OCI-LY7 (cell line): ENCODE results near the gene NEMF. TPM values are rescaled to one million over a fixed set of nuclear protein-coding genes. Genes with fewer than 3 reads are reported as not detected.
"Not testable (repeated sequence)": the region's sequence is repeated elsewhere in the genome, so short reads cannot be mapped to it uniquely, and the experiment has no call there.

Source experiments
- BruUV-seq: library from RNA; stranded (reverse); fragments of 400-500 nt; replicated peaks from 2 replicates; lab custom pipeline; 2021; lab: Mats Ljungman, UMichigan
- CTCF ChIA-PET: fragments of 300-600 bp; sonication (Branson Sonifier 250); formaldehyde crosslinking; loops from one replicate; lab custom pipeline; 2022; ENCODE audit warnings: antibody characterized with exemption; ENCODE audit not compliant: unreplicated experiment; lab: Charles Lee
- POLR2A ChIA-PET: fragments of 300-600 bp; sonication (Branson Sonifier 250); formaldehyde crosslinking; loops from one replicate; lab custom pipeline; 2022; ENCODE audit warnings: antibody characterized with exemption; lab: Charles Lee
- DNase-seq: peaks from one replicate; pipeline ENCODE4 v3.0.0-alpha.2; 2015; ENCODE audit warnings: low spot score
- H2AFZ ChIP-seq: fragments of 200-600 bp; sonication (generic), shearing (Covaris generic); 2 replicates; pipeline ENCODE4 v1.6.1; 2014; ENCODE audit warnings: mild to moderate bottlenecking, antibody characterized with exemption, low read length, moderate library complexity
- H3K27ac ChIP-seq: fragments of 200-600 bp; sonication (generic); 2 replicates; pipeline ENCODE4 v1.5.1; 2014; ENCODE audit warnings: mixed run types, low read depth, mild to moderate bottlenecking, moderate library complexity, low read length, inconsistent platforms; ENCODE audit not compliant: poor library complexity, severe bottlenecking
- H3K36me3 ChIP-seq: fragments of 200-600 bp; sonication (generic); 2 replicates; pipeline ENCODE4 v1.6.1; 2014; ENCODE audit warnings: mild to moderate bottlenecking, antibody characterized with exemption, low read length, moderate library complexity, mixed read lengths; ENCODE audit not compliant: insufficient read depth
- H3K4me1 ChIP-seq: fragments of 200-600 bp; sonication (generic); 2 replicates; pipeline ENCODE4 v1.5.1; 2014; ENCODE audit warnings: mild to moderate bottlenecking, low read length; ENCODE audit not compliant: insufficient read depth, poor library complexity, severe bottlenecking
- H3K4me2 ChIP-seq: fragments of 200-600 bp; sonication (generic); 2 replicates; pipeline ENCODE4 v1.6.1; 2014; ENCODE audit warnings: mild to moderate bottlenecking, low read length
- H3K4me3 ChIP-seq: fragments of 200-600 bp; sonication (generic); 2 replicates; pipeline ENCODE4 v1.5.1; 2014; ENCODE audit warnings: mild to moderate bottlenecking, low read depth, low read length; ENCODE audit not compliant: poor library complexity, severe bottlenecking
- H3K79me2 ChIP-seq: fragments of 200-600 bp; sonication (generic); 2 replicates; pipeline ENCODE4 v1.6.1; 2016; ENCODE audit warnings: low read depth, mild to moderate bottlenecking, low read length, moderate library complexity, mixed read lengths; ENCODE audit not compliant: insufficient read depth
- H3K9me2 ChIP-seq: fragments of 200-600 bp; sonication (generic); 2 replicates; pipeline ENCODE4 v1.6.1; 2016; ENCODE audit warnings: mild to moderate bottlenecking, low read length, mixed read lengths; ENCODE audit not compliant: insufficient read depth
- H3K9me3 ChIP-seq: fragments of 200-600 bp; sonication (generic); 2 replicates; pipeline ENCODE4 v1.6.1; 2014; ENCODE audit warnings: mild to moderate bottlenecking, mixed run types, low read length, mixed read lengths
- H4K20me1 ChIP-seq: fragments of 200-600 bp; sonication (generic); 2 replicates; pipeline ENCODE4 v1.6.1; 2014; ENCODE audit warnings: mild to moderate bottlenecking, antibody characterized with exemption, low read length, moderate library complexity, mixed read lengths; ENCODE audit not compliant: insufficient read depth
- EZH2phosphoT487 ChIP-seq: fragments of 200-600 bp; sonication (generic); IDR thresholded peaks from 2 replicates; pipeline ENCODE4 v1.6.1; 2018; ENCODE audit warnings: low read depth, borderline replicate concordance, mild to moderate bottlenecking, mixed run types, antibody characterized with exemption, low read length, moderate library complexity, mixed read lengths
- intact Hi-C: fragments of 100-400 bp; cut with micrococcal nuclease; formaldehyde crosslinking; loops from one replicate; pipeline ENCODE4 v1.10.0; 2022; ENCODE audit not compliant: unreplicated experiment
- total RNA-seq, 2 experiments: library from RNA; depleted of rRNA in 1 of 2; stranded (reverse); fragments of >200 nt in 1 of 2; shearing (Covaris generic) in 1 of 2; gene quantifications; 2 replicates each; pipeline ENCODE4 v1.2.3, GENCODE V29; 2014 to 2022
- TF ChIP-seq, protein P1 (sequence below): fragments of 200-600 bp; sonication (generic); conservative IDR thresholded peaks from 2 replicates; pipeline ENCODE4 v1.5.1; 2014; ENCODE audit warnings: mild to moderate bottlenecking, antibody characterized with exemption, low read length, moderate library complexity, mixed read lengths

The NEMF gene
- total RNA-seq, 2 experiments from 2014 or later = 63.2 to 79.4 TPM

GRCh38 chr14:49745191-49745590 is 107.4 kb downstream of the NEMF start:
- Histone ChIP-seq H3K27ac (no peak overlapping the region), H4K20me1 (no peaks in the 10 kb centered on the region), H3K4me1 (no peaks in the 10 kb centered on the region), H3K4me2 (no peak overlapping the region), H3K36me3 (no peaks in the 10 kb centered on the region), H2AFZ (no peak overlapping the region), H3K9me2 (no peaks in the 10 kb centered on the region), H3K79me2 (no peaks in the 10 kb centered on the region), H3K9me3 (no peaks in the 10 kb centered on the region), H3K4me3 (no peak overlapping the region)
- DNase-seq = no peak
- intact Hi-C loops = no loop called here
- BruUV-seq = no TSS peak
- POLR2A ChIA-PET = interaction anchor here (0.7 kb wide), 3 partner anchors 14 to 45 kb away, joined by 3 read pairs; no protein-coding TSS in a partner anchor
- CTCF ChIA-PET = no interaction called here
- no peak for TF ChIP-seq EZH2phosphoT487
- TF ChIP-seq, protein P1, sequence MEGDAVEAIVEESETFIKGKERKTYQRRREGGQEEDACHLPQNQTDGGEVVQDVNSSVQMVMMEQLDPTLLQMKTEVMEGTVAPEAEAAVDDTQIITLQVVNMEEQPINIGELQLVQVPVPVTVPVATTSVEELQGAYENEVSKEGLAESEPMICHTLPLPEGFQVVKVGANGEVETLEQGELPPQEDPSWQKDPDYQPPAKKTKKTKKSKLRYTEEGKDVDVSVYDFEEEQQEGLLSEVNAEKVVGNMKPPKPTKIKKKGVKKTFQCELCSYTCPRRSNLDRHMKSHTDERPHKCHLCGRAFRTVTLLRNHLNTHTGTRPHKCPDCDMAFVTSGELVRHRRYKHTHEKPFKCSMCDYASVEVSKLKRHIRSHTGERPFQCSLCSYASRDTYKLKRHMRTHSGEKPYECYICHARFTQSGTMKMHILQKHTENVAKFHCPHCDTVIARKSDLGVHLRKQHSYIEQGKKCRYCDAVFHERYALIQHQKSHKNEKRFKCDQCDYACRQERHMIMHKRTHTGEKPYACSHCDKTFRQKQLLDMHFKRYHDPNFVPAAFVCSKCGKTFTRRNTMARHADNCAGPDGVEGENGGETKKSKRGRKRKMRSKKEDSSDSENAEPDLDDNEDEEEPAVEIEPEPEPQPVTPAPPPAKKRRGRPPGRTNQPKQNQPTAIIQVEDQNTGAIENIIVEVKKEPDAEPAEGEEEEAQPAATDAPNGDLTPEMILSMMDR = no peak

DNA sequence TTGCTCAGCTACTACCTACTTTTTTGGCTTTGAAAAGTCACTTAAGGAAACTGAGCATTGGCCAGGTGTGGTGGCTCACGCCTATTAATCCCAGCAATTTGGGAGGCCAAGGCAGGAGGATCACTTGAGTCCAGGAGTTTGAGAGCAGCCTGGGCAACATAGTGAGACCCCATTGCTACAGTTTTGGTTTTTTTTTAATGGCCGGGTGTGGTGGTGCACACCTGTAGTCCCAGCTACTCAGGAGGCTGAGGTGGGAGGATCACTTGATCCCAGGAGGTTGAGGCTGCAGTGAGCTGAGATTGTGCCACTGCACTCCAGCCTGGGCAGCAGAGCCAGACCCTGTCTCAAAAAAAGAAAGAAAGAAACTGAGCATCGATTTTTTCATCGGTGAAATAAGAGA is 116.9 kb downstream of the NEMF start:
- H4K20me1 ChIP-seq, H3K9me3 ChIP-seq, H3K4me1 ChIP-seq, intact Hi-C loops, H3K36me3 ChIP-seq, H3K27ac ChIP-seq, H3K4me2 ChIP-seq, H2AFZ ChIP-seq, CTCF ChIA-PET, H3K79me2 ChIP-seq, H3K4me3 ChIP-seq, BruUV-seq, DNase-seq, H3K9me2 ChIP-seq: not testable (repeated sequence)
- POLR2A ChIA-PET = interaction anchor here (0.5 to 1.1 kb wide), 3 partner anchors 11 to 963 kb away, joined by 3 read pairs; no protein-coding TSS in a partner anchor

DNA sequence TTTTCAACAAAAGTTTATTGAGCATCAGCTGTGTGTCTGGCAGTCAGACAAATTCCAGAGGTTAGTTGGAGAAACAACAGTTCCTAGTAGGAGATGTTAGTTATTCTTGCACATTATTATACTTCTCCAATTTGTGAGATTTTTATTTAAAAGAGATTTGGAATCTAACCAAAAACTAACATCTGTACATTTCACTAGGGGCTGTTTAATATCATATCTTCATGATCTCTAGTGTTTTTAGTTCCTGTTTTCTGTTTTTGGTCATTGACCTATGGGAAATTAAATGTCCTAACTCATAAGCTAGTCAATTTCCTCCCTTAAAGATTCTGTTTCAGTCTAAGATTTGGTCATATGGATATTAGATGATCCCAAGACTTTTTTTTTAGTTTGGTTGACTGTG is 118.8 kb downstream of the NEMF start:
- TF ChIP-seq, protein P1 = no peak
- no peak for TF ChIP-seq EZH2phosphoT487
- no peak for DNase-seq
- H3K4me1 ChIP-seq = no peaks in the 10 kb centered on the region
- H4K20me1 ChIP-seq = no peaks in the 10 kb centered on the region
- H3K27ac ChIP-seq = no peak overlapping the region
- no peaks in the 10 kb centered on the region for H3K9me2 ChIP-seq
- CTCF ChIA-PET = no interaction called here
- no peak overlapping the region for H2AFZ ChIP-seq
- no peaks in the 10 kb centered on the region for H3K36me3 ChIP-seq
- POLR2A ChIA-PET = interaction anchor here (0.5 to 0.7 kb wide), 2 partner anchors 23 to 26 kb away, joined by 3 to 4 read pairs; no protein-coding TSS in a partner anchor
- no peaks in the 10 kb centered on the region for H3K79me2 ChIP-seq
- no peak overlapping the region for H3K4me3 ChIP-seq
- no peak overlapping the region for H3K4me2 ChIP-seq
- intact Hi-C loops = no loop called here
- H3K9me3 ChIP-seq = no peaks in the 10 kb centered on the region
- no TSS peak for BruUV-seq
